Keratinocyte (primary cell): ENCODE results near the gene DNMBP.

Source experiments
- CTCF ChIP-seq, 3 experiments: IDR thresholded peaks in 1 of 3; conservative IDR thresholded peaks in 1 of 3; optimal IDR thresholded peaks in 1 of 3; 2 replicates in 2 of 3; 3 replicates in 1 of 3; pipeline versions ENCODE3 to v1.5.1; 2011; ENCODE audit warnings: low read length in 3 of 3, mild to moderate bottlenecking in 3 of 3, moderate library complexity in 2 of 3, control low read depth in 1 of 3, inconsistent platforms in 1 of 3; ENCODE audit not compliant: insufficient read depth in 2 of 3; ENCODE audit errors: extremely low read depth in 1 of 3
- EZH2 ChIP-seq: IDR thresholded peaks from one replicate; pipeline ENCODE4 v1.6.1; 2012; ENCODE audit warnings: inconsistent platforms, mild to moderate bottlenecking, low read length, moderate library complexity

DNA sequence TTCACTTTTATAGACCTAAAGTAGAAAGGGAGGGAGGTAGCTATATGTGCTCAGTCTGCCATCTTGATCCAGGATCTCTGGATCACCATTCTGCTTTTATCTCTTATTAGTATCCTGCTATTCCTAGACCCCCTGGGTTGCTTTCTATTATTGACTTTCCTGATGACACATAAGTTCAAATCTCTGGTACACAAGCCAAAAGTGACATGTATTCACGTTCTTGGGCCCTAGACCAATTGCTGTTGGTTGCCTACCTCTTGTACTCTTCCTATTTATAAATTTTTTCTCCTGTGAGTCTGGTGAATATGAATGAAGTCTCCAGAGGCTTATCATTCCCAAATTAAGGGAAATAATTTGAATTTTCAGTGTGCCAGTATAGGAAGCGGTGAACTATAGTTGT, 56.9 kb downstream of the DNMBP start:
- no peak for TF ChIP-seq CTCF (optimal IDR thresholded peaks at IDR 0.05 in 1 of 3, IDR thresholded peaks at IDR 0.05 in 1 of 3, conservative IDR thresholded peaks at IDR 0.05 in 1 of 3; ENCODE audit: extremely low read depth in 1 of 3, insufficient read depth in 2 of 3, low read length in 3 of 3)
- no peak for TF ChIP-seq EZH2
